Measurements from ENCODE around the gene PRUNE2. TPM values are rescaled to one million over a fixed set of nuclear protein-coding genes. Genes with fewer than 3 reads are reported as not detected.

PRUNE2 gene
- total RNA-seq, 6 donors from 2014 or later = 5.6 to 20.4 (median 8.8) TPM

DNA sequence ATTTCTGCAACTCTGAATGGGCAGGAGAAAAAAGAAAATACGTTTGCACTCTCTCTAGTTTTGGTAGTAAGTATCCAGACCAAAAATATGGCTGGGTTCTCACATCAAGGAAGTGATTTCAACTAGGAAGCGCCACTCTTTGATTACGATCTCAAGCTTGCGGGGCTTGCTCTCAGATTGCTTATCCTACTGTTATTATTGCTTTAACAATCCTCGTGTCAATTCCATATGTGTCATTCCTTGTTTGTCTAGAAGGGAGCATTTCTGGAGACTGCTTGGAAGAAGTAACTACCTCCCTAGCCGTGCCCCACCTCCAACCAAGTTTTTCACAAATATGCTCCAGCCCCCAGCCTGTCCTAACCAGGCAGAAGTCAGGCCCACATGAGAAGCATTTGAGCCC lies 3.5 kb downstream of the PRUNE2 start:
- Histone ChIP-seq H3K27ac (no peak overlapping the region), H3K36me3 (no peaks in the 10 kb centered on the region), H3K4me3 (no peak overlapping the region), H3K4me1 (peaks cover 0 to 17% (median 15%) of the 10 kb centered on the region in 4 donors), H3K27me3 (peaks cover 0 to 7% (median 0%) of the 10 kb centered on the region in 4 donors), H3K9me3 (no peaks in the 10 kb centered on the region)
- DNase-seq = no peak
- TF ChIP-seq CTCF (IDR thresholded peaks at IDR 0.05) = no peak
- no peak for TF ChIP-seq EP300 (IDR thresholded peaks at IDR 0.05)
- TF ChIP-seq POLR2AphosphoS5 (IDR thresholded peaks at IDR 0.05) = no peak
- TF ChIP-seq POLR2A (IDR thresholded peaks at IDR 0.05) = no peak
- ATAC-seq (ENCODE audit: low FRiP score in 2 of 2) = no peak
- 32 to 46% methylated on average over 6 of the region's 6 CpGs for WGBS, 2 donors

DNA sequence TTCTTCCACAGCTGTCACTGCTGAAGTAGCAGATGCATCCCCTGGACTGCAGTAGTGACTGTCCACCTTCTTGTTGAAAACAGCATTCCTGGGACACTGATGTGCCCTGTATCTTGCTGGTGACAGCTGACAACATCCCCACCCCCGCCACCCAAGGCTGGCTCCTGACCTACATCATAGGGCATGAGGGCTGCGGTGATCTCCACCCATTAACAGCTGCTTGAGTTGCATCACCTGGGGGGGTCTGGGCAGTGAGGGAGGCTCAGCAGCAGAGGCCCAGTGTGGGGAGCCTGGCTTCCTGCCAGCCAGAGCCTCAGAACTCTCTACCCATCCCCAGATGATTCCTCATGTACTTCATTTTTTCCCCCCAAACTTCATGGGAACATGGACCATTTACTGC lies 4.1 kb downstream of the PRUNE2 start:
- no peaks in the 10 kb centered on the region for H3K9me3 ChIP-seq
- H3K4me3 ChIP-seq = no peak overlapping the region
- ATAC-seq (ENCODE audit: low FRiP score in 2 of 2) (no peak), DNase-seq (peak in 1 of 2 donors; percentile 8)
- TF ChIP-seq EP300 (IDR thresholded peaks at IDR 0.05) (no peak), POLR2AphosphoS5 (IDR thresholded peaks at IDR 0.05) (no peak)
- H3K4me1 ChIP-seq = peaks cover 0 to 17% (median 15%) of the 10 kb centered on the region in 4 donors
- 14% methylated on average over 1 of the region's 2 CpGs; no CpG with 5 or more reads in 1 of the 2 donors for WGBS, 2 donors
- no peaks in the 10 kb centered on the region for H3K36me3 ChIP-seq
- H3K27ac ChIP-seq = no peak overlapping the region
- H3K27me3 ChIP-seq = peaks cover 0 to 6% (median 0%) of the 10 kb centered on the region in 4 donors

DNA sequence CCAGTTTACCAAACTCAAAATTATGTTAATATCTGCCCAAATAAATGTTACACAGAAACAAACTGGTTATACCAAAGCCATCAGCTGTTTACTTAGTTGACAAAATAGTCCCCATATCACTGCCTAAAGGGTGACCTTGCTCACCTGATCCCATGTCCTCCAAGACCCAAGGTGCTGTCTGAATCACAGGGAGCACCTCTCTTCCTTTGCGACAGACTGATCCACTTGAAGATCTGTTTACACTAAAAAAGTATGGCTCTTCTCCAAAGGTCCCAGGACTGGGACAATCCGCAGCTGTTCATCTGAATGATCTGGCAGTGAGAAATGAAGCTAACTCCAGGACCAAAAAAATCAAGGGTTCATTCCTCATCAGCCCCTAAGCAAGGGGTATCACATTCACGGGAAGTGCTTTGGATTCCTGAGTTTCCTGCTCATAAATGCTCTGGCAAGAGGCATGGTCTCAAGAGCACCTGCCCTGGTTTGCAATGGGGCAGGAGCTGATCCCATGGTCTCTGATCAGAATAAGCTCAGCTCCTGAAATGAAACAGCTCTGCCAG lies 5.0 kb downstream of the PRUNE2 start:
- no peak for DNase-seq
- H3K36me3 ChIP-seq = no peaks in the 10 kb centered on the region
- H3K27ac ChIP-seq = no peak overlapping the region
- 62 to 74% methylated on average over 3 of the region's 3 CpGs for WGBS, 2 donors
- TF ChIP-seq CTCF (IDR thresholded peaks at IDR 0.05) (no peak), POLR2A (IDR thresholded peaks at IDR 0.05) (no peak), EP300 (IDR thresholded peaks at IDR 0.05) (no peak), POLR2AphosphoS5 (IDR thresholded peaks at IDR 0.05) (no peak)
- no peak for ATAC-seq (ENCODE audit: low FRiP score in 2 of 2)
- H3K4me1 ChIP-seq = peaks cover 0 to 13% (median 11%) of the 10 kb centered on the region in 4 donors
- H3K9me3 ChIP-seq = no peaks in the 10 kb centered on the region
- no peak overlapping the region for H3K4me3 ChIP-seq
- no peaks in the 10 kb centered on the region for H3K27me3 ChIP-seq

- ATAC-seq (ENCODE audit: low FRiP score in 2 of 2) = no peak
- Histone ChIP-seq H3K4me1 (no peaks in the 10 kb centered on the region), H3K9me3 (no peaks in the 10 kb centered on the region), H3K4me3 (no peak overlapping the region), H3K27me3 (no peaks in the 10 kb centered on the region), H3K27ac (no peak overlapping the region), H3K36me3 (no peaks in the 10 kb centered on the region)
- DNase-seq = no peak
- 11 to 38% methylated on average over 2 of the region's 2 CpGs for WGBS, 2 donors
- TF ChIP-seq POLR2A (IDR thresholded peaks at IDR 0.05) = no peak
- TF ChIP-seq CTCF (IDR thresholded peaks at IDR 0.05) = no peak
- no peak for TF ChIP-seq EP300 (IDR thresholded peaks at IDR 0.05)
- no peak for TF ChIP-seq POLR2AphosphoS5 (IDR thresholded peaks at IDR 0.05)
Measured at GRCh38 chr9:76898786-76899185, 7.1 kb downstream of the PRUNE2 start.

DNA sequence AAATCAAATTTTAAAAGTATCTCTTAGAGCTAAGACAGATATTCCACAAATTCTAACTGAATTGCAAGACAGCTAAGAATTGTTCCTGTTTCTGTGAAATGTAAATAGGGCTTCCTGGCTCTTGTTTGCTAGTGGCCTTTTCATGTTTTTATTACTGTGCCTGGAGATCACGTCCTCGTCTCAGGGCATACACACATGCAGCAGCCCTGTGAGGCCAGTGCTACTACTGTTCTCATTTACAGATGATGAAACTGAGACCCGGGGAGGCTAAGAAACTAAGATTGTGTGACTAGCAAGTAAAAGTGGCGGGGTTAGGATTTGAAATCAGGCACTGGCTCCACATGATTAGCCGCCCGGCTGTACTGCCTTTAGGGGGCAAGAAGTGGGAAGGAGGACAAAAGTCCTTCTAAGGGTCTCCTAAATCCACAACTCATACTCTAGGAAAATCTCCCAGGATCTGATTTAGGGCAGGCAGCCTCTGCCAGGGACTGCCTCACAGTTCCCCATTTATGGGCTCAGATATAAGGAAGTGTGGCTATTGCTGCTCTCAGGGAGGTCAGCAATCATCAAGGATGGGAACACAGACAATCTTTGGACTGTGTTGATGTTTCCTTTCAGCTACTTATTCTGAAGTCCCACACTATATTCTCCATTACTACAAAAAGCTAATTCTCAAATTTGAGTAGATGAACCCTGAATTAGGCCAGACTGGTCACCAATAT lies 7.9 kb downstream of the PRUNE2 start:
- no peaks in the 10 kb centered on the region for H3K4me1 ChIP-seq
- DNase-seq = no peak
- ATAC-seq (ENCODE audit: low FRiP score in 2 of 2) = no peak
- H3K27ac ChIP-seq = no peak overlapping the region
- H3K9me3 ChIP-seq = no peaks in the 10 kb centered on the region
- H3K27me3 ChIP-seq = no peaks in the 10 kb centered on the region
- no peaks in the 10 kb centered on the region for H3K36me3 ChIP-seq
- no peak overlapping the region for H3K4me3 ChIP-seq
- TF ChIP-seq POLR2A (IDR thresholded peaks at IDR 0.05) = no peak
- no peak for TF ChIP-seq CTCF (IDR thresholded peaks at IDR 0.05)
- no peak for TF ChIP-seq EP300 (IDR thresholded peaks at IDR 0.05)
- TF ChIP-seq POLR2AphosphoS5 (IDR thresholded peaks at IDR 0.05) = no peak
- WGBS, 2 donors = 55 to 66% methylated on average over 6 of the region's 6 CpGs

All from upper lobe of left lung (tissue), 6 donors.